Activated CD4-positive, alpha-beta T cell treated with anti-CD3 and anti-CD28 coated beads, Interleukin-2, Interleukin-6, amounts not matched to agents 100 ng/mL and 50 ng/mL, durations not matched to agents 16 hours and 8 hours (primary cell): ENCODE results near the gene UPF2.
"Not testable (repeated sequence)": the region's sequence is repeated elsewhere in the genome, so short reads cannot be mapped to it uniquely, and the experiment has no call there.

Experiments used
- DNase-seq: peaks from one replicate; pipeline ENCODE4 v3.0.0-alpha.2; 2020

Gene UPF2

GRCh38 chr10:11901833-11902475 lies 140.7 kb downstream of the UPF2 start:
- no peak for DNase-seq

DNA sequence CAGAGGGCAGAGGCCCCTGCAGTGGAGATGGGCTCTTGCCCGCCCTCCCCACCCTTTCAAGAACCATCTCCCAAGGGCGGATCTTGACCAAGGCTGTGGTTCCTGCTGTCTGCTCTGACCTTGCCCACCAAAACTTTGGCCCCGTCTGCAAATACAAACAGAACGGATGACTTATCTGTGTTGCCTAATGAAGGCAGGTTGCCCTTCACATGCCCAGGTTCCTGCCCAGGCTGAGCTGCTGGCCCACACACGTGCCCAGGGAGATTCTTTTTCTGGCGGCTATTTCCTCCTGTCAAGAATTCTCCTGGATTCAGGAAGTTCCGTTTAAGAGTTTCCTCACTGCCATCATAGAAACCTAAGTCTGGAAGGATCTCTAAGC lies 141.2 kb downstream of the UPF2 start:
- no peak for DNase-seq

DNA sequence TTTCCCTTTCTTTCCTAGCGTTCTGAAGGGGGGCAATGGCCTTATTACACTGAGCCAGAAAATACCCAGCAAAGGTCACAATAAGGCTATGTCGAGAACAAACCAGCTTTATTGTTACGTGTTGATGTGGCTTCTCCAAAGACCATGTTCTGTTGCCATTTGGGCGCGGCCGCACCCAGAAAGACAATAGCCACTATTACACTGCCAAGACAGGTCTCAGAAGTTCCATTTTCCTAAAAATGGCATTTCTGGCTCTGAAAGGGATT lies 141.6 kb downstream of the UPF2 start:
- DNase-seq, result no peak

GRCh38 chr10:11899067-11899876 lies 143.3 kb downstream of the UPF2 start:
- DNase-seq, result no peak

DNA sequence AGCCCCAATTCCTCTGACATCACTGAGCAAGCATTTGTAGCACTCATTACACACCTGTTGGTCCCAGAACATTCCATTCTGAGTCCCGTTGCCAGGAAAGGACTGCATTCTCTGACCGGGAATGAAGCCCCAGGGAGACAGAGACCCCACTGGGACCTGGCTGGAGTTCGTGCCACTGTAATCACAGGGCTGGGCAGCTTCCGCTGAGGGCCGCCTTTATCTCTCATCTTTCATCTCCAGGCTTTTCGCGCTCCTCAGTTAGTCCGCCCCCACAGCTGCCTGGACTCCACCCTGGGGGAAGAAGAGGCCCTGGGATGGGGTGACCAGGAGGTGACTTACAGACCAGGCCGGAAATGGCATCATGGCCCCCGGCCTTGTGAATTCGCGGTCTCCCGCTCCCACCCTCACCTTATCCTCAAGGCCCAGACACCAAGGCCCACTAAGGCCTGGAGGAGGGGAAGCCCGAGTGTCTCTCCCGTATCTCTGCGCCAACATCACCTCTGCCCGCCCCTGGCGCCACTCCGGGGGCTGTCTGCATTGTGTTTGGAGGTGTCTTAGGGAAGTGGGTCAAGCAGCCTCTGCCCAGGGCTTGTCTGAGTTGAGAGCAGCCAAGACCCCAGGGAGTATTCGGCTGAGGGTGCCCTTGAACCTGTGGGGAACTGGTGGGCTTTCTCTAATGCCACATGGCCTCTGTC lies 144.1 kb downstream of the UPF2 start:
- DNase-seq, result no peak

DNA sequence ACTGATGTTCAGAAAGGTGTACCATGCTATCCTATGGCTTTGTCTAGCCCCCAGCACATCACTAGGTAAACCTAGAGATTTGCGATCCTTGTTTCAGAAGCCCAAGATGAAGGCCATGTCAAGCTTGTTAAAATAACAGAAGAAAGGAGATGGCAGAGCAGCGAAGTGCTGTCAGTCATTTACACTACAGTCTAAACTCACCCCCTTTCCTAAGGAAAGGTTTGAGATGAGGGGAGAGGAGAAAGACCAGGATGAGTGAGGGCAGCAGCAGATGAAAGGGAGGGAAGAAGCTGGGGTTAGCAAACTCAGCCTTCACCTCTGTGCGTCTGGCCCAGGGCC lies 144.6 kb downstream of the UPF2 start:
- no peak for DNase-seq

GRCh38 chr10:11896549-11897200 lies 145.9 kb downstream of the UPF2 start:
- no peak for DNase-seq

- DNase-seq, result no peak
Measured at GRCh38 chr10:11895598-11895997, 147.0 kb downstream of the UPF2 start.

GRCh38 chr10:11895108-11895466 lies 147.5 kb downstream of the UPF2 start:
- DNase-seq, result no peak

DNA sequence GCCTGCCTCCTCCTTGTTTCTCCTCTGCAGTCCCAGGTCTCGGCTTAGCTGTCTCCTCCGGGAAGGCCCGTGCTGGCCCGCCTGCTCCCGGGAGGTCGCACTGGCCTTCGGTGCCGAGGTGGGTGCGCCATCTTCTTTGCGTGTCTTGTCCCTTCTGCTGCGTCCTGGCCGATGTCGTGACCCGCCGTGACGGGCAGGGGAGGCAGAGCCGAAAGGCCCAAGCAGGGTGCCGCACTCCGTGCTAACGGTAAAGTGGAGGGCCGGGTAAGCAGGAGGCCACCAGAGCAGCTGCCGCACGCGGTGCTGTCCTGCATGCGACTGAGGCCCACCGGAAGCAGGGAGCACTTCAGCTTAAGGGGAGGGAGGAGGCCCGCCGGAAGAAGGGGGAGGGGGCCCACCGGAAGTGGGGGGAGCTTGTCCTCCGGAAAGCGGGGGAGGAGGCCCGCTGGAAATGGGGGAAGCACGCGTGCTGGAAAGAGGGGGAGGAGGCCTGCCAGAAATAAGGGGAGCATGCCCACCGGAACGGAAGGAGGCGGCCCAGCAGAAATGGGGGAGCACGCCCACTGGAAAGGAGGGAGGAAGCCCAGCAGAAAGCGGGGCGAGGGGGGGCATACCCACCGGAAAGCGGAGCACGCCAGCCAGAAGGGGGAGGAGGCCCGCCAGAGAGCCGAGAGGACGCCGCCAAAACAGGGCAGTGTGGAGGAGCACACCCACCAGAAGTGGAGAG lies 148.1 kb downstream of the UPF2 start:
- DNase-seq, result no peak

DNA sequence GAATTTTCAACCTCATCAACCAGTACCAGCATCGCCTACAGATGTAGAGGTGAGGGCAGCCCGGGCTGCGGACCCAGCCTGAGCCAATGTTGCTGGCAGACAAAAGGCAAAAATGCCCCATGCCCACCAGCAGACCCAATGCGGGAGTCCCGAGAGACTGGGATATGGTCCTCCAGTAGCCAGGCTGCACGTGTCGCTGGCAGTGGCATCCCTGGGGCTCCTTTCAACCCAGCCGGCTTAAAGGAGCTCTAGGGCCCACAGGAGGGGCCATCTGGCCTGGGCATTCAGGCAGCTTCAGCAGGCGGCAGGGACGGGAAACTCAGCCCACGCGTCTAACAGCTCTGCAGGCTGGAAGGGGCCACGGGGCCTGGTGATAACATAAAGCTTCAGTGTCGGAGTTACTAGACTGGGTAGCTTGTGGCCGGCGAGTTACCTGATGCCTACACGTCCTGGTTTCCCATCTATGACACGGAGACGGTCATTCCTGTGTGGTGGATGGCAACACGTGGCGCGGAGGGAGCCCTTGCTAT lies 148.8 kb downstream of the UPF2 start:
- no peak for DNase-seq

DNA sequence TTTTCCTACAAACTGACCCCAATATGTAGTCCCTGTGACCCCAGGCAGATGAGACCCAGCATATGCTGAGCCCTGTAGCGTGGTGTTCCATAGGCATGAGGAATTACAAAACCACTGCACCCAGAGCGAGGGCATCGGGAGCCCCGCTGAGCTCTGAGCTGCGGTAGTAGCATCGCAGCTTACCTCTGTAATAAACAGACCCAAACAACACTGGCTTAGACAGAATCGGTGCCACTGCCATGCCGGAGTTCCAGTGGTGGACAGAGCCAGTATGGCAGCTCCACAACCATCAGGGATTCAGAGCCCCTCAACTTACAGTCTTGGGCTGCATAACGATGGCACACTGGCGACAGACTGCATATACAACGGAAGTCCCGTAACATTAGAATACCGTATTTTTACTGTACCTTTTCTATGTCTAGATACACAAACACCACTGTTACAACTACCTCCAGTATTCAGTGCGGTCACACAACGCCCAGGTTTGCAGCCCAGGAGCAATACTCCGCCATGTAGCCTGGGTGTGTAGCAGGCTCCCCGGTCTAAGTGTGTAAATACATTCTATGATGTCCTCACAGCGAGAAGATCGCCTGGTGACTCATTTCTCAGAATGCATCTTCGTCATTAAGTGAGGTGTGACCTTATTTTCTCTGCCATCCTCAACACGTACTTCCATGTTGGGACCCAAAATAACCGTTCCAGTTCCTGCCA lies 150.7 kb downstream of the UPF2 start:
- DNase-seq, result no peak

DNA sequence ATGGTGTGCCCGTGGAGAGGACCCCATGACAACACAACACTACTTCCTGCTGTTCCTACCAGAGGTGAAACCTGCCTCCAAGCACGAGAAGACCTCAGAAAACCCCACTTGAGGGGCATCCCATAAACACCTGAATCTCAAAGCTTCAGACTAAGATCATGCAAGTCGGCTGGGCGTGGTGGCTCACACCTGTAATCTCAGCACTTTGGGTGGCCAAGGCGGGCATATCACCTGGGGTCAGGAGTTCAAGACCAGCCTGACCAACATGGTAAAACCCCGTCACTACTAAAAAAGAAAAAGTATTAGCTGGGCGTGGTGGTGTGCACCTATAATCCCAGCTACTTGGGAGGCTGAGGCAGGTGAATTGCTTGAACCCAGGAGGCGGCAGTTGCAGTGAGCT lies 153.3 kb downstream of the UPF2 start:
- not testable (repeated sequence) for DNase-seq

DNA sequence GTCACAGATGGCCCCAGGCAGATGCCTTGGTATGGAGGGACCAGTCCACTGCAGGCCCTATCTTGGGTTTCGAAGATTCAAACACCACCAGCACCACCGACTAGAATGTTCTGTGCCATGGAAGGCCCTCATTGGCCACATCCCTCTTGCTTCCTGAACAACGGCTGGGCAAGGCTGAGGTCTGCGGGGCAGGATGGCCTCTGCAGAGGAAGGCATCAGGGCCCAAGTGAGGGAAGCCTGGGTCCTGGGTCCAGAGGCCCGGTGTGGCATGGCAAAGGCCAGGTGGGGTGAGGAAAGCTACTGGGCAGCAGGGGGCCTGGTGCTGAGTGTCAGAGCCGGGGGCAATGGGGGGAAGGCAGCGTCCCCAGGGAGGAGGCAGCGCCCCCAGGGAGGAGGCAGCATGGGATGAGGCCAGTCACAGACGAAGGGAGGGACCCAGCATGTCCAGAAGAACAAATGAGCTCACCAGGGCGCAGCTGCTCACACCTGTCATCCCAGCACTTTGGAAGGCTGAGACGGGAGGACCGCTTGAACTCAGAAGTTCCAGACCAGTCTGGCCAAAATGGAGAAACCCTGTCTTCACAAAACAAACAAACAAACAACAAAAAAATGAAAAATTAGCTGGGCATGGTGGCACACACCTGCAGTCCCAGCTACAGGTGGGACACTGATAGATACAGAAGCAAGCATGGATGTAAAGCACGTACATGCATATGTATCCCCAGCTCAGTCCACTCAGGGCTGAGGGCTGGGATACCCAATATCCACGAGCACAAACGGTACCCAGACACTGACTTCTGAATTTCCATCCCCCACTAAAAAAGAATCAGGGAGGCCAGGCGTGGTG lies 155.0 kb downstream of the UPF2 start:
- no peak for DNase-seq

DNA sequence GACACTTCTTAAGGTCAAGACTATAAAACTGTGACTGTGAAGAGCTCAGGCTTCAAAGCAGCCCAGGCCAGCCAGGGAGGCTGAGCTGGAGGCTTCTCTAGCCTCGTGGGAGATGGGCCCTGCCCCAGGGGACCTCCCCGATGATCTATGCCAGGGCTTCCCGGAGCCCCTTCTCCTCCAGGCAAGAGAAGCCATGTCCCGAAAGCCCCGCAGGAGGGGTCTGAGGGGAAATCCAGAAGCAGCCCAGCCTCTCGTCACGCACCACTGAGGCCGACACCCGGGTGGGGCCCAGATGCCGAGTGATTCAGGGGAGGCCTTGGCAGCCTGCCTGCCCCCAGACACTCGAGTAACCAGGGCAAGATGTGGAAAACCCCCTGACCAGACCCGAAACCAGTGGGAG lies 155.8 kb downstream of the UPF2 start:
- no peak for DNase-seq

DNA sequence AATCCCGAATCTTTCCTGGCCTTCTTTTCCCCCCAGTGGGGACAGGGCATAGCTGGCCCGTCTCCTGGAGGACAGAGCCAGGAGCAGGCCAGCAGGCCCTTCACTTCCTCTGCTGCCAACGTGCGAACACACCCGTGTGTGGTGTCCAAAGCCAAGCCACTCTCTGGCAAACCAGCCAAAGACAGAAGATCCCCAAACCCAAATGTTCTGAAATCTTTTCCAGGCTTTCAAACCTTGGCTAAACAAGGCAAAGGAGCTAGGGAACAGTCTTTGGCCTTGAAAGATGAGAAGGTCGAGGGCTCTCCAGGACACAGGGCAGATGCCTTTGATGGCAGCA lies 156.5 kb downstream of the UPF2 start:
- DNase-seq, result no peak

DNA sequence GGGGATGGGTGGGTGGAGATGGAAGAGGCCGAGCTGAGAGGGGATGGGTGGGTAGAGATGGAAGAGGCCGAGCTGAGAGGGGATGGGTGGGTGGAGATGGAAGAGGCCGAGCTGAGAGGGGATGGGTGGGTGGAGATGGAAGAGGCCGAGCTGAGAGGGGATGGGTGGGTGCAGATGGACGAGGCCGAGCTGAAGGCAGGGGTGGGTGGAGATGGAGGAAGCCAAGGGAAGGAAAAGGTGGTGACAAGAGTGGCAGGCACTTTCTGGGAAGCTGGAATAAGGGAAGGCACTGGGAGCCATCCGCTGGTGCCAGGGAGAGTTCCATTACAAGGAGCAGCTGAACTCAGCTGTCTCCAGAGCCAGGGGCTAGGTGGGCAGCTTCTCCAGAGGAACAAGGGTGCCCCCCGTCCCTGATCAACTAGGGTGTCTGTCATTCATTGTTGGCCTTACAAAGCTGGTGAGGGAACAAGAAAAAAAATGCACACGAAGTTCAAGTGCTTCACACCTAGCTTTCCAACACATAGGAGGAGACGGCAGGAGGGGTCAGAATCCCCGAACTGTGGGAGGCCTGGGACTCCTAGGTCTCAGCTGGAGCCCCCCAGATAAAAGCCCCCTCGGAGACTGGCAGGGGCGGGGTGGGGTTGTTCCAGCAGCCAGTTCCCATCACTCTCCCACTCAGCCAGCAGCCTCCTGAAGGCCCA lies 157.0 kb downstream of the UPF2 start:
- no peak for DNase-seq

- no peak for DNase-seq
Measured at GRCh38 chr10:11884706-11885423, 157.7 kb downstream of the UPF2 start.

DNA sequence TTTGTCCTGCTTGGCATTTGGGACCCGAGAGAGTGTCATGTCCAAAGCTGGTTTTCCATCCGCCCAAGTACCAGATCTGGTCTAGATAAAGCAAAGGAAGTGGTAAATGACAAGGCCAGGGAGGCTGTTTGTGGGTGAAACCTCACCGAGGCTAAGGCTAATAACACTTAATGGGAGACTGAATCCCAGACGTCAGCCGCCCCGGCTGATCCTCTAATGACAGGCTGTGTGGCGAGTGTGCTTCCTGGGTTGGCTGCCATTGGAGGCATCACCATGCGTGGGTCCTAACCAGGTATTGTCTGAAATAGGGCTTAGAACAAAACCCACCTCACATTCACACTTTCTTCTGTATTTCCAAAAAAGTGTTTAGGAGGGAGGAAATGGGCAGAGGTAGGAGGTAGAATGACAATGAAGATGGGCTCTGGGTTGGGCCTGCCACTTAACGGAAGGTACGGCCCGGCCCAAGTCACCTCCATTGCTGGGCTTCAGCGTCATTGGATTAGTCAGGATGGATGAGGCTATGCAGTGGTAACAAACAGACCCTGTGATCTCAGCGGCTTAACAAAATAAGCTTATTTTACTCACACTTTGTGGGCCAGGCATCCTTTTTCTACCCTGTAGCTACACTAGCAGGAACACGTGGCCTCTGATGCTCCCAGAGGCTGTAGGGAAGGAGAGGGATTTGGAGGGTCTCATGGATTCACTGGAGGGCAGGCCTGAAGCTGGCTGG lies 159.8 kb downstream of the UPF2 start:
- peak; percentile 24 for DNase-seq
